Keratinocyte (primary cell): ENCODE results near the gene PEDS1. TPM values are rescaled to one million over a fixed set of nuclear protein-coding genes. Genes with fewer than 3 reads are reported as not detected.

Experiments used
- DNase-seq: peaks from one replicate; pipeline ENCODE4 v3.0.0-alpha.2; 2011; ENCODE audit warnings: low read depth, missing footprints, low spot score
- FAIRE-seq: peaks from 2 replicates; lab custom pipeline; 2011; peaks lifted over from hg19 to GRCh38; lab: Jason Lieb, UNC
- H2AFZ ChIP-seq: 2 replicates; pipeline ENCODE4 v1.6.0; 2012; ENCODE audit warnings: low read length, control low read depth, inconsistent platforms; ENCODE audit not compliant: control insufficient read depth
- H3K27ac ChIP-seq: 2 replicates; pipeline ENCODE4 v1.5.1; 2011; ENCODE audit warnings: low read length; ENCODE audit not compliant: control insufficient read depth, insufficient read depth
- H3K27me3 ChIP-seq: 3 replicates; pipeline ENCODE4 v1.6.0; 2011; ENCODE audit warnings: low read length; ENCODE audit not compliant: control insufficient read depth, insufficient read depth; ENCODE audit errors: extremely low read depth
- H3K36me3 ChIP-seq, 2 experiments: 2 replicates in 1 of 2; 3 replicates in 1 of 2; pipeline ENCODE4 v1.5.1; 2011; ENCODE audit warnings: low read length in 2 of 2, mild to moderate bottlenecking in 1 of 2; ENCODE audit not compliant: control insufficient read depth in 2 of 2, insufficient read depth in 2 of 2; ENCODE audit errors: extremely low read depth in 1 of 2
- H3K4me1 ChIP-seq: 3 replicates; pipeline ENCODE4 v1.5.1; 2011; ENCODE audit warnings: low read length; ENCODE audit not compliant: control insufficient read depth, insufficient read depth; ENCODE audit errors: extremely low read depth
- H3K4me2 ChIP-seq: 3 replicates; pipeline ENCODE4 v1.6.0; 2011; ENCODE audit warnings: low read depth, low read length; ENCODE audit not compliant: control insufficient read depth, insufficient read depth; ENCODE audit errors: extremely low read depth
- H3K4me3 ChIP-seq, 3 experiments: fragments of 200-600 bp in 1 of 3; sonication (generic) in 1 of 3; 2 replicates in 2 of 3; 3 replicates in 1 of 3; pipeline ENCODE4 v1.5.1; 2011 to 2016; ENCODE audit warnings: low read length in 3 of 3, mild to moderate bottlenecking in 3 of 3, control low read depth in 2 of 3, inconsistent platforms in 1 of 3, low read depth in 1 of 3, mixed read lengths in 1 of 3, mixed run types in 1 of 3, moderate library complexity in 1 of 3; ENCODE audit not compliant: control insufficient read depth in 2 of 3, insufficient read depth in 2 of 3; ENCODE audit errors: extremely low read depth in 1 of 3
- H3K79me2 ChIP-seq: 2 replicates; pipeline ENCODE4 v1.6.0; 2012; ENCODE audit warnings: low read length; ENCODE audit not compliant: control insufficient read depth, insufficient read depth
- H3K9ac ChIP-seq: 3 replicates; pipeline ENCODE4 v1.6.0; 2011; ENCODE audit warnings: low read length; ENCODE audit not compliant: control insufficient read depth, insufficient read depth; ENCODE audit errors: extremely low read depth
- H3K9me1 ChIP-seq: 3 replicates; pipeline ENCODE4 v1.6.0; 2011; ENCODE audit warnings: low read length; ENCODE audit not compliant: control insufficient read depth, insufficient read depth; ENCODE audit errors: extremely low read depth
- H3K9me3 ChIP-seq: 2 replicates; pipeline ENCODE4 v1.5.1; 2012; ENCODE audit warnings: low read depth, low read length; ENCODE audit not compliant: control insufficient read depth
- H4K20me1 ChIP-seq: 3 replicates; pipeline ENCODE4 v1.6.0; 2011; ENCODE audit warnings: low read length; ENCODE audit not compliant: control insufficient read depth, insufficient read depth; ENCODE audit errors: extremely low read depth
- EZH2 ChIP-seq: IDR thresholded peaks from one replicate; pipeline ENCODE4 v1.6.1; 2012; ENCODE audit warnings: inconsistent platforms, mild to moderate bottlenecking, low read length, moderate library complexity
- dilution Hi-C: fragments of 300-500 bp; cut with MboI; formaldehyde crosslinking; loops from one replicate; pipeline ENCODE4 v1.7.0; 2020; ENCODE audit warnings: low sequenced_read_pairs; ENCODE audit not compliant: extremely low pct_ligation_motif_present
- polyA plus RNA-seq, 5 experiments: library from polyadenylated mRNA; depleted of rRNA in 3 of 5; stranded (reverse) in 3 of 5; stranded (forward) in 1 of 5; unstranded in 1 of 5; fragments of >200 nt; gene quantifications; 1 replicate in 1 of 5; 2 replicates in 3 of 5; 3 replicates in 1 of 5; pipeline versions ENCODE4 v1.2.1 to v1.2.3, GENCODE V29; 2011 to 2012; ENCODE audit warnings: missing spikeins in 2 of 5, low read depth in 1 of 5, low replicate concordance in 1 of 5
- TF ChIP-seq, protein P1 (sequence below), 3 experiments: IDR thresholded peaks in 1 of 3; conservative IDR thresholded peaks in 1 of 3; optimal IDR thresholded peaks in 1 of 3; 2 replicates in 2 of 3; 3 replicates in 1 of 3; pipeline versions ENCODE3 to v1.5.1; 2011; ENCODE audit warnings: low read length in 3 of 3, mild to moderate bottlenecking in 3 of 3, moderate library complexity in 2 of 3, control low read depth in 1 of 3, inconsistent platforms in 1 of 3; ENCODE audit not compliant: insufficient read depth in 2 of 3; ENCODE audit errors: extremely low read depth in 1 of 3

The PEDS1 gene
- polyA plus RNA-seq, 1 donor (not counting 4 experiments of a cell fraction or from before 2014, with no cell fraction given), result 48.7 TPM

DNA sequence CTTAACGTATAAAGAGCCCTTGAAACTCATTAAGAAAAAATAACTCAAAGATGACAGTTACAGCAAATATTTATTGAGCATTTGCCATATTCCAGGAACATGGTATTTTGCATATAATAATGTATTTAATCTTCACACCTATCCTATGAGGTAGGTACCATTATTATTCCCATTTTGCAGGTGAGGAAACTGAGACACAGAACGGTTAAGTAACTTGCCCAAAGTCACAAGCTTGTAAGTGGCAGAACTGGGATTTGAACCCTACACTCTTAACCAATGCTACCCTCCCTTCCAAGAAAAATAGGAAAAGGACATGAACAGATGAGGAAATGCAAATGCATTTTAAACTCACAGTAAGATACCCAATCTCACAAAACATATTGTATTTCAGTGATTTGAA is 35.3 kb downstream of the PEDS1 start:
- Histone ChIP-seq H4K20me1 (no peaks in the 10 kb centered on the region), H3K4me3 (no peak overlapping the region), H2AFZ (no peak overlapping the region), H3K4me1 (peaks cover 18% of the 10 kb centered on the region), H3K27me3 (no peaks in the 10 kb centered on the region), H3K9me1 (no peaks in the 10 kb centered on the region), H3K9me3 (no peaks in the 10 kb centered on the region), H3K9ac (no peak overlapping the region), H3K36me3 (no peaks in the 10 kb centered on the region), H3K27ac (no peak overlapping the region), H3K79me2 (peaks cover 8% of the 10 kb centered on the region), H3K4me2 (no peak overlapping the region)
- dilution Hi-C loops, result no loop called here
- FAIRE-seq (no peak), DNase-seq (no peak)
- TF ChIP-seq EZH2, result no peak
- TF ChIP-seq, protein P1, sequence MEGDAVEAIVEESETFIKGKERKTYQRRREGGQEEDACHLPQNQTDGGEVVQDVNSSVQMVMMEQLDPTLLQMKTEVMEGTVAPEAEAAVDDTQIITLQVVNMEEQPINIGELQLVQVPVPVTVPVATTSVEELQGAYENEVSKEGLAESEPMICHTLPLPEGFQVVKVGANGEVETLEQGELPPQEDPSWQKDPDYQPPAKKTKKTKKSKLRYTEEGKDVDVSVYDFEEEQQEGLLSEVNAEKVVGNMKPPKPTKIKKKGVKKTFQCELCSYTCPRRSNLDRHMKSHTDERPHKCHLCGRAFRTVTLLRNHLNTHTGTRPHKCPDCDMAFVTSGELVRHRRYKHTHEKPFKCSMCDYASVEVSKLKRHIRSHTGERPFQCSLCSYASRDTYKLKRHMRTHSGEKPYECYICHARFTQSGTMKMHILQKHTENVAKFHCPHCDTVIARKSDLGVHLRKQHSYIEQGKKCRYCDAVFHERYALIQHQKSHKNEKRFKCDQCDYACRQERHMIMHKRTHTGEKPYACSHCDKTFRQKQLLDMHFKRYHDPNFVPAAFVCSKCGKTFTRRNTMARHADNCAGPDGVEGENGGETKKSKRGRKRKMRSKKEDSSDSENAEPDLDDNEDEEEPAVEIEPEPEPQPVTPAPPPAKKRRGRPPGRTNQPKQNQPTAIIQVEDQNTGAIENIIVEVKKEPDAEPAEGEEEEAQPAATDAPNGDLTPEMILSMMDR (optimal IDR thresholded peaks at IDR 0.05 in 1 of 3, IDR thresholded peaks at IDR 0.05 in 1 of 3, conservative IDR thresholded peaks at IDR 0.05 in 1 of 3; ENCODE audit: extremely low read depth in 1 of 3, insufficient read depth in 2 of 3, low read length in 3 of 3), result no peak

DNA sequence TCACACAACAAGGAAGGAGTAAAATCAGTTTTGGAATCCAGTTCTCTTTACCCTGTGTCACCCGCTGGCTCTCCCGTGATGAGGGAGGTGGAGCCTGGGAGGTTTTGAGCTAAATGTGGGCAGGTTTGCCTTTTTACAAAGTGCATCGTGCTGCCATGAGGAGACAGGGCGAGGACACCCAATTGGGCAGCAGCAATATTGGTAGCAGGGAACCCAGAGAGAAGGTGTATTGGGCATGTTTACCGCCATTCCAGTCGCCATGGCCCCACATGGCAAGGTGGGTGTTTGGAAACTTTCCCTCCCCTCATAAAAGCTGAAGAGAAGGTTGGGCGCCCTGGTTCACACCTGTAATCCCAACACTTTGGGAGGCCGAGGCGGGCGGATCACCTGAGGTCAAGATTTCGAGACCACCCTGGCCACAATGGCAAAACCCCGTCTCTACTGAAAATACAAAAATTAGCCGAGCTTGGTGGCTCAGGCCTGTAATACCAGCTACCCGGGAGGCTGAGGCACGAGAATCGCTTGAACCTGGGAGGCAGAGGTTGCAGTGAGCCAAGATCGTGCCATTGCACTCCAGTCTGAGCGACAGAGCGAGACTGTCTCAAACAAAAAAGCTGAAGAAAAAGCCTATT is 37.0 kb downstream of the PEDS1 start:
- peak overlapping the region; percentile 35 for H2AFZ ChIP-seq
- peak overlapping the region; percentile 89 for H3K4me2 ChIP-seq
- H3K9me1 ChIP-seq, result no peaks in the 10 kb centered on the region
- H3K27me3 ChIP-seq, result no peaks in the 10 kb centered on the region
- peak overlapping the region; percentile 54 for H3K27ac ChIP-seq
- peak overlapping the region; percentile 73 for H3K9ac ChIP-seq
- peaks cover 7% of the 10 kb centered on the region for H4K20me1 ChIP-seq
- no peak for TF ChIP-seq EZH2
- TF ChIP-seq, protein P1 (optimal IDR thresholded peaks at IDR 0.05 in 1 of 3, IDR thresholded peaks at IDR 0.05 in 1 of 3, conservative IDR thresholded peaks at IDR 0.05 in 1 of 3; ENCODE audit: extremely low read depth in 1 of 3, insufficient read depth in 2 of 3, low read length in 3 of 3), result no peak
- peaks cover 23% of the 10 kb centered on the region for H3K4me1 ChIP-seq
- dilution Hi-C loops, result no loop called here
- peak overlapping the region in 2 of 3 experiments; percentile 70 to 71 for H3K4me3 ChIP-seq
- no peaks in the 10 kb centered on the region for H3K36me3 ChIP-seq
- H3K79me2 ChIP-seq, result peaks cover 22% of the 10 kb centered on the region
- no peak for DNase-seq
- no peak for FAIRE-seq
- no peaks in the 10 kb centered on the region for H3K9me3 ChIP-seq
